NOMO-1 treated with dmso at 0.1 percent for 144 hours (cell line): ENCODE results near the gene IFITM2.

Experiments used
- DNase-seq: peaks from one replicate; lab custom pipeline; 2025; ENCODE audit not compliant: unreplicated experiment; lab: John Stamatoyannopoulos, UW

Gene IFITM2

DNA sequence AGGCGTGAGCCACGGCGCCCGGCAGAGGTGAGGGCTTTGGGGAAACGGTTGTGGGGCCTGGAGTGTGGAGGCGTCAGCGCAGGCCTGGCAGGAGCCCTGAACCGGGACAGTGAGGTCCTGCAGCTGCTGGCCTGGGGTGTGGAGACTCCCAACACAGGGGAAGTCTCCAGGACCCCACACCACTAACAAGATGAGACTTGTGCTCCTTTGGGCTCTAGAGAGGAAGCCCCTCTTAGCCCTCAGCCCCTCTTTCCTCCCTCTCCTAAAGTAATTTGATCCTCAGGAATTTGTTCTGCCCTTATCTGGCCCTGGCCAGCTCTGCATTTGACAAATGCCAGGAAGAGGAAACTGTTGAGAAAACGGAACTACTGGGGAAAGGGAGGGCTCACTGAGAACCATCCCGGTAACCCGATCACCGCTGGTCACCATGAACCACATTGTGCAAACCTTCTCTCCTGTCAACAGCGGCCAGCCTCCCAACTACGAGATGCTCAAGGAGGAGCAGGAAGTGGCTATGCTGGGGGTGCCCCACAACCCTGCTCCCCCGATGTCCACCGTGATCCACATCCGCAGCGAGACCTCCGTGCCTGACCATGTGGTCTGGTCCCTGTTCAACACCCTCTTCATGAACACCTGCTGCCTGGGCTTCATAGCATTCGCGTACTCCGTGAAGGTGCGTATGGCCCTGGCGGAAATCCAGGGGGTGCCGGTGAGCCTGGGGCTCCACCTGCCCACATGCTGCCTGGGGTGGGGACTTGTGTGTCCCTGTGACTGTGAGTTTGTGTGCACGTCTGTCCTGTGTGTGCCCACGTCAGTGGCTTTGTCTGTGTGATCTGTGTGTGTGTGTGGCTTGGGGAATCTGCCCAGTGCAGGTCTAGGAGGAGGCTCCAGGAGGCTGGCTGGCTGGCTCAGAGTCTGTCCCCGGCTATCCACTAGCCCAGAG lies at the start of gene IFITM2:
Gene IFITM2, plus strand, starts transcription at position 51 of the 943 bp plus-strand sequence. Its CDS starts 377 bp downstream, at position 428.
- DNase-seq, result peak; percentile 73

DNA sequence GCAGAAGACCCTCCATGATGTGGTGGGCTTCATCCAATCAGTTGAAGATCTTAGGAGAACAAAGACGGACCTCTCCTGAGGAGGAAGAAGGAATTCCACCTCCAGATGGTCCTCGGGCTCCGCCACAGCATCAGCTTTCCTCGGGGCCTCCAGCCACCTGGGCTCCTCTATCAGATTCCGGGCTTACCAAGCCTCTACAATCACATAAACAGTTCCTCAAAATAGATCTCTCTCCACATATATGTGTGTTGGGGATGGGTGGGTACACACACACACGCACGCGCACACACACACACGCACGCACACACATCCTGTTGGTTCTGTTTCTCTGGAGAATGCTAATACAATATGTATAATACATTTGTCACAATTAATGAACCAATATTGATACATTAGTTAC lies 48.2 kb upstream of the IFITM2 start:
- DNase-seq, result no peak

DNA sequence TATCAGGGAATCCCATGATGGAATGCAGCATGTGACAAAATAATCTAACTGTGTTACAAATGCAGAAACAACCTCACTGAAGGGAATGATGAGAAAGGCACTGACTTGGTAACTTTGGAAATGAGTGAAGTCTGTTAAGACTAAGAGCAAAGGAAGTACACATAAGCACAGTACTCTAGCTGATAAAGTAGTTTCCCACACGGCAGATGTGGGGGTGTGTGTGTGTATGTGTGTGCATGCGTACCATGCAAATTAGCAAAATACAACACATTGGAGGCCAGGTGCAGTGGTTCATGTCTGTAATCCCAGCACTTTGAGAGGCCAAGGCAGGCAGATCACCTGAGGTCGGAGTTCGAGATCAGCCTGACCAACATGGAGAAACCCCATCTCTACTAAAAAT lies 46.0 kb upstream of the IFITM2 start:
- DNase-seq, result no peak

DNA sequence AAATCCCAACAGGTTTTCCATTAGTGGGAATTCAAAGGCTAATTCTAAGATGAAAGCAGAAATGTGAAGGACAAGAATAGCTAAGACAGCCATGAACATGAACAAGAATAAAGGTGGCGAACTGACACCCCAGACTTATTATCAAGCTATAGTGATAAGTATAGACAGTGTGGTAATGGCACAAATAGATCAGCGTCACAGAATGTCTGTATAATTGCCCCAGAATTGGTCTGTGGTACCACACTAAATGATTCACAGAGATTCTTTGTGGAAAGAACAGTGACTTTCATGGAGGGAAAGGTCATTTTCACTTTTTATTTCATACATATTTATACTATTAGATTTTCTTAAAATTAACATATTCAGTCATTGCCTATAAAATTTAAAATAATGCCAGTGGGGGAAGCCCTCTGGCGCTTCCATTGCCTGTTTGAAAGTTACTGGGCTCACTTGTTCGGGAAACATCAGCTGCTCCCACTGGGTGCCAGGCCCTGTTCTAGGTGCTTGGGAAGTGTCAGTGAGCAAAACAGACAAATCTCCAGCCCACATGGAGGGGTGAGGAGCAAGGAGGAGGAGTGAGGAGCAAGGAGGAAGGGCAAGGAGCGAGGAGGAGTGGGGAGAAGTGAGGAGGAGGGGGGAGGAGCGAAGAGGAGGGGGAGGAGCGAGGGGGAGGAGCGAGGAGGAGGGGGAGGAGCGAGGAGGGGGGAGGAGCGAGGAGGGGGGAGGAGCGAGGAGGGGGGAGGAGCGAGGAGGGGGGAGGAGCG lies 40.8 kb upstream of the IFITM2 start:
- DNase-seq, result no peak

DNA sequence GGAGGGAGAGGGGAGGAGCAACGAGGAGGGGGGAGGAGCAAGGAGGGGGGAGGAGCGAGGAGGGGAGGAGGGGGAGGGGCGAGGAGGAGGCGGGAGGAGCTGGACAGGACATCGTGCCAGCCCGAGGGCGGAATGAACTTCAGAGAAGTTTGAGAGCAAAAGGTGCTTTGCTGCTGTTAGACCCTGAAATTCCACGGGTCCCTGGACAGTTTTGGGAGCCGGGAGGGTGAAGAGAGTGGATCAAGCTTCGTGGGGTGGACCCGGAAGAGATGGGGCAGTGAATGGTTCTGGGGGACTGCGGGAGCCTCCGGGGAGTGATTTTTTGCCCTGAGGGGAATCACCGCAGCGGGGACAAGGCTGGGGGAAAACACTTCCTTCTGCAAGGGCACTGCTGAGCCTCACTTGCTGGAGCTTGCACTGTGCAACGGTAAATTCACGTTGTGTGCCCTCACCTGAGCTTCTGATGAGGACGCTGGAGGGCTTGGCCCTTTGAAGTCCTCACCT lies 40.1 kb upstream of the IFITM2 start:
- DNase-seq, result no peak

DNA sequence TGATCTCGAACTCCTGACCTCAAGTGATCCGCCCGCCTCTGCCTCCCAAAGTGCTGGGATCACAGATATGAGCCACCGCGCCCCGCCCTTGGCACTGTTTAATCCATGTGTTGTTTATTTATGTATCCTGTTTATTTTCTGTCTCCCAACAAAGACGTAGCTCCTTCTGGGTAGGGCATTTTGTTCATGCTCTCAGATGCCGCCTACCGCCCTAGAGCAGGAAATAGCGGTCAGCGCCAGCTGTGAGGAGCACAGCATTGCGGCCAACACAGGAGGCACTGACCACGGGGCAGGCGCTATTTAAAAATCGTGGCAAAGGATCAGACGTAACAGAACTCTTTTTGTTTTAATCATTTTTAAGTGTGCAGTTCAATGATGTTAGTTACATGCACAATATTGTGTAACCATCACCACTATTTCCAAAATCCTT lies 38.9 kb upstream of the IFITM2 start:
- peak; percentile 88 for DNase-seq

DNA sequence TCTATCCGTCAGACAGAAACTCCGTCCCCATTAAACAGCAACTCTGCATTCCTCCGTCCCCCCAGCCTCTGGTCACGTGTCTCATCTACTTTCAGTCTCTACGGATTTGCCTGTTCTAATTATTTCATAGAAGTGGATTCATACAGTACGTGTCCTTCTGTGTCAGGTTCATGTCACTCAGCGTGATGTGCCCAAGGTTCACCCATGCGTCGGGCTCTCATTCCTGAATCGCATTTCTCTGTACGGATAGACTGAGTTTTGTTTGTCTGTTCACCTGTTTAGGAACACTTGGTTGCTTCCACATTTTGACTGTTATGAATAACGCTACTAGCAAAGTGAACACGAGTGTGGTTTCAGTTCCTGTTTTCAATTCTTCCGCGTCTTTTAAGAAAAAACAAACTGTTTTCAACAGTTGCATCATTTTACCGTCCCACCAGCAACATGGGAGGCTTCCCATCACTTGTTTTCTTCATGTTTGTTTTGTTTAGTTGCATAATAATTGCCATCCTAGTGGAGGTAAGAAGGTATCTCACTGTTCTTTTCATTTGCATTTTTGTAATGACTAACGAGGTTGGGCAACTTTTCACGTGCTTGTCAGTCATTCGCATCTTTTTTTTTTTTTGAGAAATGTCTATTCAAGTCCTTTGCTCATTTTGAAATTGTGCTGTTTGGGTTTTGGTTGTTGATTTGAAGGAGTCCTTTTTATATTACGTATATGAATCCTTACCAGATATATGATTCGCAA lies 38.3 kb upstream of the IFITM2 start:
- peak; percentile 88 for DNase-seq

DNA sequence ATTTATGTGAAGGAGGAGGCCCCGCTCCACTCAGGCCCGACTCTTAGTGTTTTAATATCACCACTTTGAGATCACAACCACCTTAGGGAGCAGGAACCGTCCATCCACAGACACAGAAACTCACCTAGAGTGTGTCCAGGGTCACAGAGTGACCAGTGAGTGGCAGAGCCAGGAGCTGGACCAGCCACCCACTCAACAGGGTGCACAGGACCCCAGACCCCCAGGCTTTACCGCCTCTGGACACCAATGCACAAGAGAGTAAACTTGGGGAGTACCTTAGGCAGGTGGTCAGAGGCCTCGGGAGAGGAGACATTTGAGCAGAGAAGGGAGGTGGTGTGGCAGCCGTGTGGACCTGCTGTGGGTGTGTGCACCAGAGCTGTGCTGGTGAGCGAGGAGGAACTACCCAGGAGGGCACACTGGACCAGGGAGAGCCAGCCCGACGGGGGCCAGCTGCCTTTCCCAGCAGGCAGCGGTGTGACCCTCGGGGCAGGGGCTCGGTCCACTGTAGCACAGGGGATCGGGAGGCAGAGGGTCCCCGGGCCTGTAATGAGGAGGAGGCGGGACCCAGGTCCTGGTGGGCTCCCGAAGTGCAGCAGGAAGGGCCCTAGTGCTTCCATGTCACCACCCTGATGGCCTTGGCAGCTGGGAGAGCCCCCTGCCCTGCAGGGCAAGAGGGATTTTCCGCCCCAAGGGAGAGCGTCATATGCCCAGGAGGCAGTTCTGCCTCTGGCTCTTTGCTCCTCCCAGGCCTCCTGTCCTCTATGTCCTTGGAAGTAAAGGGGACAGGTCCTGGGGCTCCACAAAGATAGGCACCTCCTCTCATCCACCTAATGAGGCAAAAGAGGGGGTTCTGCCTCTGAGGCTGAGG lies 36.9 kb upstream of the IFITM2 start:
- no peak for DNase-seq

DNA sequence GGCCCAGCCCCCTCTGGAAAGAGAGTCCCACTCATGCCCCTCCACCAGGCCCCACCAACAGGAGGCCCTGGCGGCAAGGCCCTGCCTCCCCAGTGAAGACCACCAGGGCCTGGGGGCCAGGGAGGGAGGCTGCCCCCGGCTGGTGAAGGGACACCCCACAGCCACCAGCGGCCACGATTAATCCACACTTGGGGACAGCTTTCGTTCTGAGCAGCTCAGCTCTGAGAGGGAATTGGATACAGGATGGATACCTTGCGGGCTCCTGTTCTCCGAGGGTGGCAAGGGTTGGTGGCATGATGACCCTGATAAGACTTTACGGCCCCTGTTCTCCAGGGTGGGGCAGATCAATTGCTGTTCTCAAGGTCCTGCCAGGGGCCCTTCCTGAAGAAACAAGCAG lies 36.3 kb upstream of the IFITM2 start:
- DNase-seq, result no peak

DNA sequence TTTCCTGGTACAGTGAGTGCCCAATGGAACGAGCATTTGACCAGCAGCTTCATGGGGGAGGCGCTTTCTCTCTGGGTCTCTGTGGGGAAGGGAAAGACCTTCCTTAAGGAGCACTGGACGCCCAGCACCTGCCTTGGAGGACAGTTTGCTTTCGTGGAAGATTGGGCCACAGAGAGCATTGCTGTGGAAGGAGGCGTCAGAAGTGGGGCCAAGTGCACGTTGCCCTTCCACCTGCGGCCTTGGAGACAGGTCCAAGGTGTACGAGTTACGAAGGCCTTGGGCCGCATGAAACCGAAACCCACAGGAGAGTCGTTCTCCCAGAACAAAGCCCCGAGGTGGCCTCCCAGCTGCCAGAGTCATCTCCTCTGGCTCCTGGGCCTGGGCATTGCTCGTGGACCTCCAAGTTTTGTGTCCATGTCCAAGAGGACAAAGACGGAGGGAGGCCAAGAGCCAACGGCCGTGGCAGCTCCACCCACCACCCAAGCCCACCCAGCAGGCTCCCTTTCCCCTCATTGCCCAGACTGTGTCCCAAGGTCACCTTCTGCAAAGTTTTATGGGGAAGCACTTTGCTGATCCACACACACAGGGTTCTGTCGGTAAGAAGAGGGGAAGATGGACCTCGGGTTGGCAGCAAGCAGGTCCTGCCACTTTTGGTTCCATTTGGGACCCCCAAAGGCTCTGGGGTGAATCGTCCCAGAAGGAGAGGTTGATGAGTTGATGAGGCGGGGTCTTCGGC lies 35.3 kb upstream of the IFITM2 start:
- DNase-seq, result no peak

DNA sequence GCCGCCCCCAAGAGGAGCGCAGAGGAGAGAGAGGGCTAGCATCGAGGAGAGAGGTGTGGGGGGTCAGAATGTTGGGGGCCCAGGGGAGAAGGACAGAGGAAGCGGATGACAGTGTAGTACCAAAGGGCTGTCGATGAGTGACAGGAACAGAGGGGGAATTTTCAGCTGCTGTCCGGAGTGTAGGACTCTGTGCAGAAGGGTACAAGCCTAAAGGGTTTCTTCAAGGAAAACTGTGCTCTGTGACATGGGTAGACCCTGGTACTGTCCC lies 34.8 kb upstream of the IFITM2 start:
- no peak for DNase-seq

DNA sequence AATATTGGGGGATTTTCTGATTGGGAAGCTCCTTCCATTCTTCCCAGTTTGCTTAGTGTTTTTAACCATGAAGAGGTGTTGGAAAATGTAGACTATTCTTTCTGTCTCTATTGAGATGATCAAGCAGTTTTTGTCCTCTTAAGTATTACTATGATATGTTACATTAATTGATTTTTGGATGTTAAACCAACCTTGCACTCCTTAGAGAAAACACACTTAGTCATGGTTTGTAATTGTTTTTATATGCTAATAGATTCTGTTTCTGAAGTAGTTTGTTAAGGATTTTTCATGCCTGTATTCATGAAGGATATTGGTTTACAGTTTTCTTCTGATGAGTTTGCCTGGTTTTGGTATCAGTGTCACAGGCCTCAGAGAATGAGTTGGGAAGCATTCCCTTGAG lies 31.4 kb upstream of the IFITM2 start:
- DNase-seq, result no peak

DNA sequence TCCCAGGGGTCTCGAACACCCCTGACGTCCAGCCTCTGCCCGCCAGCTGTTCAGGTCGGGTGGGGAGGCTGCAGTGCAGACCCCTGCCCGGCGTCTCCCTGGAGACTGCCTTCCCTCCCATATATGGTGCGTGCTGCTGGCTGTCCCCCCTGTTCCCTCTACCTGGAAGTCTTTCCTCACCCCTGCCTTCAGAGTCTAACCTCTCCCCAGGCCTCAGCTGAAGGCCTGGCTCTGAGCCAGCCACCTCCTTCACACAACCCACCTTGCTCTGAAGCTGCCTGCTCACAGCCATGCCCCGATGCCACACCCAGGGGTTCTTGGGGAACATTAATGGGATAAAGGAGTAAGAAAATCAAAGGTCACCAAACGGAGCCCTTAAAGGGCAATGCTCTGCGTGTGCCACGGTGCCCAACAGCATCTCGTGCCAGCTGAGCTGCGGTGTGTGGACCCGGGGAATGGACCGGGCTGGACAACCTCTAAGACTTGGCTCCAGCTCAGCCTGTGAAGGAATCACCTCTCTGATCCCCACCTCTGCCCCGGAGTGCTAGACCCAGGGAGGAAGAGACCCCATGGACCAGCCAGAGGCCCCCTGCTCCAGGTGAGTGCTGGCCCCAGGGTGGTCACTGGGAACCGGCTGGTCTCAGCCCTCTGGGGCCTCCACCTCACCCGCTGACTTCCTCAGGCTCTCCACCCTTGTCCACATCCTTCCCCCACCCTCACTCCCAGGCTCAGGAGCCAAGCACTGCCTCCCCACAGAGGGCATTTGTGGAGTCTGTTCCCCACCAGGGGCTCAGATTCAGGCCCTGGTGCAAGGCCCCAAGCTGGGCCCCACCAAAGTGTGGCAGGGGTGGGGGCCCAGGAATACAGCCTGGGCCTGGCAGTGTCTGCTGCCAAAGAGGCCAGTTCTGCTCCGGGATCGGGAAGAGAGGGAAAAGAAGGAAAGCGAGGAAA lies 29.3 kb upstream of the IFITM2 start, which contains the start of gene NLRP6:
Gene NLRP6, plus strand, starts transcription at position 407 of the 951 bp plus-strand sequence. Its CDS starts 163 bp downstream, at position 570.
- no peak for DNase-seq

DNA sequence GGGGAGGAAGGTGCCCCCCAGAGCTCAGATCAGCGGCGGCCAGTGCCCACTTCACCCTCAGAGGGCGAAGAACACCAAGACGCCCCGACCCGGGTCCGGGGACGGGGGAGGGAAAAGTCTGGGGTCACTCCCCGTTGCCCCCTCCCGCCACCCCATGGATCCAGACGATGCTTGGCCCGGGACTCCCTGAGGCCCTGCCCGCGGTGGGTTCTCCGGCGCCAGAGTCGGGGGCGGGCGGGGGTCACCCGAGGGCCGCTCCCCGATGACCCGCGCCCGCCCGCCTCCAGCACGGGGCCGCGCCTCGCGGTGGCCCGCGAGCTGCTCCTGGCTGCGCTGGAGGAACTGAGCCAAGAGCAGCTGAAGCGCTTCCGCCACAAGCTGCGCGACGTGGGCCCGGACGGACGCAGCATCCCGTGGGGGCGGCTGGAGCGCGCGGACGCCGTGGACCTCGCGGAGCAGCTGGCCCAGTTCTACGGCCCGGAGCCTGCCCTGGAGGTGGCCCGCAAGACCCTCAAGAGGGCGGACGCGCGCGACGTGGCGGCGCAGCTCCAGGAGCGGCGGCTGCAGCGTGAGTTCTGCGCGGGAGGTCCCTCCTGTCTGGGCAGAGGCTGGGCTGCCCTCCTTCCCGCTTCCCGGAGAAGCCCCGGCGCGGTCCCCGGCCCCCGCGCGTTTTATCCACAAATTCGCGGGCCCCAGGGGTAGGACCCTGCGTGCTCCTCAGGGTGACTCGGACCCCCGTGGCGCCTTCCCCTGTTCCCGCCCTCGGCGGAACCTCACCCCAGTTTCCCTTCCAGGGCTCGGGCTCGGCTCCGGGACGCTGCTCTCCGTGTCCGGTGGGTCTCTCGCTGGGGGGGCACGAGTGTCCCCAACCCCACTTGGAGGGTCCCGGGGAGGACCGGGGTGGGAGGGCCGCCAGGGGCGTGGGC lies 28.3 kb upstream of the IFITM2 start:
- DNase-seq, result no peak

DNA sequence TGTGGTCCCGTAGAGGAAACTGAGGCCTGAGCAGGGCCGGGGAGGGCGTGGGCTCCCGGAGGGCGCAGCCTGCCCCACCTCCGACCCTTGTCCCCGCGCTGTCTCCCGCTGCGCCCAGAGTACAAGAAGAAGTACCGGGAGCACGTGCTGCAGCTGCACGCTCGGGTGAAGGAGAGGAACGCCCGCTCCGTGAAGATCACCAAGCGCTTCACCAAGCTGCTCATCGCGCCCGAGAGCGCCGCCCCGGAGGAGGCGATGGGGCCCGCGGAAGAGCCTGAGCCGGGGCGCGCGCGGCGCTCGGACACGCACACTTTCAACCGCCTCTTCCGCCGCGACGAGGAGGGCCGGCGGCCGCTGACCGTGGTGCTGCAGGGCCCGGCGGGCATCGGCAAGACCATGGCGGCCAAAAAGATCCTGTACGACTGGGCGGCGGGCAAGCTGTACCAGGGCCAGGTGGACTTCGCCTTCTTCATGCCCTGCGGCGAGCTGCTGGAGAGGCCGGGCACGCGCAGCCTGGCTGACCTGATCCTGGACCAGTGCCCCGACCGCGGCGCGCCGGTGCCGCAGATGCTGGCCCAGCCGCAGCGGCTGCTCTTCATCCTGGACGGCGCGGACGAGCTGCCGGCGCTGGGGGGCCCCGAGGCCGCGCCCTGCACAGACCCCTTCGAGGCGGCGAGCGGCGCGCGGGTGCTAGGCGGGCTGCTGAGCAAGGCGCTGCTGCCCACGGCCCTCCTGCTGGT lies 27.5 kb upstream of the IFITM2 start:
- DNase-seq, result peak; percentile 42

DNA sequence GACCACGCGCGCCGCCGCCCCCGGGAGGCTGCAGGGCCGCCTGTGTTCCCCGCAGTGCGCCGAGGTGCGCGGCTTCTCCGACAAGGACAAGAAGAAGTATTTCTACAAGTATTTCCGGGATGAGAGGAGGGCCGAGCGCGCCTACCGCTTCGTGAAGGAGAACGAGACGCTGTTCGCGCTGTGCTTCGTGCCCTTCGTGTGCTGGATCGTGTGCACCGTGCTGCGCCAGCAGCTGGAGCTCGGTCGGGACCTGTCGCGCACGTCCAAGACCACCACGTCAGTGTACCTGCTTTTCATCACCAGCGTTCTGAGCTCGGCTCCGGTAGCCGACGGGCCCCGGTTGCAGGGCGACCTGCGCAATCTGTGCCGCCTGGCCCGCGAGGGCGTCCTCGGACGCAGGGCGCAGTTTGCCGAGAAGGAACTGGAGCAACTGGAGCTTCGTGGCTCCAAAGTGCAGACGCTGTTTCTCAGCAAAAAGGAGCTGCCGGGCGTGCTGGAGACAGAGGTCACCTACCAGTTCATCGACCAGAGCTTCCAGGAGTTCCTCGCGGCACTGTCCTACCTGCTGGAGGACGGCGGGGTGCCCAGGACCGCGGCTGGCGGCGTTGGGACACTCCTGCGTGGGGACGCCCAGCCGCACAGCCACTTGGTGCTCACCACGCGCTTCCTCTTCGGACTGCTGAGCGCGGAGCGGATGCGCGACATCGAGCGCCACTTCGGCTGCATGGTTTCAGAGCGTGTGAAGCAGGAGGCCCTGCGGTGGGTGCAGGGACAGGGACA lies 26.7 kb upstream of the IFITM2 start:
- DNase-seq, result no peak
